Vagina (tissue), 2 donors: ENCODE measurements around the gene KCNH2.

Experiments used
- POLR2A ChIP-seq, 2 donors: fragments of 450-650 bp; IDR thresholded peaks; one replicate each; pipeline ENCODE4 v1.6.1; 2017; ENCODE audit warnings: antibody characterized with exemption in 2 of 2, mild to moderate bottlenecking in 2 of 2, moderate library complexity in 2 of 2
- POLR2AphosphoS5 ChIP-seq, 2 donors: sonication (generic); formaldehyde crosslinking; IDR thresholded peaks; one replicate each; pipeline ENCODE4 v1.9.0; 2017; ENCODE audit warnings: antibody characterized with exemption in 2 of 2, mild to moderate bottlenecking in 2 of 2, low read depth in 1 of 2; ENCODE audit not compliant: insufficient read depth in 1 of 2
- TF ChIP-seq, protein P1 (sequence below), 3 experiments: fragments of 450-650 bp in 2 of 3; fragments of 200-600 bp in 1 of 3; sonication (generic) in 1 of 3; IDR thresholded peaks; one replicate each; pipeline ENCODE4 v1.5.1; 2017 to 2019; ENCODE audit warnings: antibody characterized with exemption in 3 of 3, mild to moderate bottlenecking in 2 of 3, moderate library complexity in 2 of 3

- no peak for TF ChIP-seq POLR2A (IDR thresholded peaks at IDR 0.05)
- TF ChIP-seq, protein P1, sequence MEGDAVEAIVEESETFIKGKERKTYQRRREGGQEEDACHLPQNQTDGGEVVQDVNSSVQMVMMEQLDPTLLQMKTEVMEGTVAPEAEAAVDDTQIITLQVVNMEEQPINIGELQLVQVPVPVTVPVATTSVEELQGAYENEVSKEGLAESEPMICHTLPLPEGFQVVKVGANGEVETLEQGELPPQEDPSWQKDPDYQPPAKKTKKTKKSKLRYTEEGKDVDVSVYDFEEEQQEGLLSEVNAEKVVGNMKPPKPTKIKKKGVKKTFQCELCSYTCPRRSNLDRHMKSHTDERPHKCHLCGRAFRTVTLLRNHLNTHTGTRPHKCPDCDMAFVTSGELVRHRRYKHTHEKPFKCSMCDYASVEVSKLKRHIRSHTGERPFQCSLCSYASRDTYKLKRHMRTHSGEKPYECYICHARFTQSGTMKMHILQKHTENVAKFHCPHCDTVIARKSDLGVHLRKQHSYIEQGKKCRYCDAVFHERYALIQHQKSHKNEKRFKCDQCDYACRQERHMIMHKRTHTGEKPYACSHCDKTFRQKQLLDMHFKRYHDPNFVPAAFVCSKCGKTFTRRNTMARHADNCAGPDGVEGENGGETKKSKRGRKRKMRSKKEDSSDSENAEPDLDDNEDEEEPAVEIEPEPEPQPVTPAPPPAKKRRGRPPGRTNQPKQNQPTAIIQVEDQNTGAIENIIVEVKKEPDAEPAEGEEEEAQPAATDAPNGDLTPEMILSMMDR (IDR thresholded peaks at IDR 0.05) = no peak
- no peak for TF ChIP-seq POLR2AphosphoS5 (IDR thresholded peaks at IDR 0.05; ENCODE audit: insufficient read depth in 1 of 2, low read depth in 1 of 2)
Observed at GRCh38 chr7:150953061-150953997, 24.8 kb downstream of the KCNH2 start.
